Breast epithelium (tissue), 4 donors: ENCODE data around the gene TNFAIP8L3. TPM values are rescaled to one million over a fixed set of nuclear protein-coding genes. Genes with fewer than 3 reads are reported as not detected.

Experiments
- DNase-seq, 2 donors: peaks; one replicate each; pipeline ENCODE4 v3.0.0-alpha.2; 2019; ENCODE audit warnings: low spot score in 2 of 2
- H3K27ac ChIP-seq, 2 donors: fragments of 200-600 bp; sonication (generic) in 1 of 2; one replicate each; pipeline ENCODE4 v1.5.1; 2016 to 2019; ENCODE audit warnings: mild to moderate bottlenecking in 1 of 2
- H3K27me3 ChIP-seq, 2 donors: fragments of 200-600 bp; sonication (generic) in 1 of 2; one replicate each; pipeline versions ENCODE4 v1.5.1 to v1.6.0; 2017 to 2019; ENCODE audit warnings: control low read depth in 1 of 2, mild to moderate bottlenecking in 1 of 2
- H3K36me3 ChIP-seq: fragments of 200-600 bp; one replicate; pipeline ENCODE4 v1.5.1; 2019
- H3K4me1 ChIP-seq, 2 donors: fragments of 200-600 bp; sonication (generic); one replicate each; pipeline ENCODE4 v1.5.1; 2016 to 2019; ENCODE audit warnings: control low read depth in 1 of 2
- H3K4me3 ChIP-seq, 3 donors: fragments of 200-600 bp; sonication (generic); 1 replicate in 2 of 3; 2 replicates in 1 of 3; pipeline ENCODE4 v1.5.1; 2016 to 2019; ENCODE audit warnings: mild to moderate bottlenecking in 3 of 3, moderate library complexity in 2 of 3
- H3K9me3 ChIP-seq, 2 donors: fragments of 200-600 bp; sonication (generic) in 1 of 2; one replicate each; pipeline ENCODE4 v1.5.1; 2016 to 2019; ENCODE audit warnings: control low read depth in 1 of 2
- POLR2A ChIP-seq: fragments of 450-650 bp; IDR thresholded peaks from one replicate; pipeline ENCODE4 v1.6.1; 2016; ENCODE audit warnings: antibody characterized with exemption, mild to moderate bottlenecking, moderate library complexity
- POLR2AphosphoS5 ChIP-seq, 3 donors: sonication (generic); formaldehyde crosslinking; IDR thresholded peaks; one replicate each; pipeline ENCODE4 v1.6.1; 2017; ENCODE audit warnings: antibody characterized with exemption in 3 of 3
- intact Hi-C: fragments of 100-400 bp; cut with DNase I; formaldehyde crosslinking; loops from one replicate; pipeline ENCODE4 v1.15.1; 2023; ENCODE audit warnings: low total_unique reads
- total RNA-seq, 3 donors: library from RNA; depleted of rRNA; stranded (reverse); fragments of >200 nt; gene quantifications; one replicate each; pipeline ENCODE4 v1.1.0, GENCODE V29; 2016
- TF ChIP-seq, protein P1 (sequence below), 3 donors: fragments of 450-650 bp; IDR thresholded peaks; one replicate each; pipeline ENCODE4 v1.5.1; 2016 to 2017; ENCODE audit warnings: antibody characterized with exemption in 3 of 3, mild to moderate bottlenecking in 3 of 3, moderate library complexity in 3 of 3

Gene TNFAIP8L3
- total RNA-seq, 3 donors from 2014 or later: 2.5 to 4.3 (median 4.0) TPM

DNA sequence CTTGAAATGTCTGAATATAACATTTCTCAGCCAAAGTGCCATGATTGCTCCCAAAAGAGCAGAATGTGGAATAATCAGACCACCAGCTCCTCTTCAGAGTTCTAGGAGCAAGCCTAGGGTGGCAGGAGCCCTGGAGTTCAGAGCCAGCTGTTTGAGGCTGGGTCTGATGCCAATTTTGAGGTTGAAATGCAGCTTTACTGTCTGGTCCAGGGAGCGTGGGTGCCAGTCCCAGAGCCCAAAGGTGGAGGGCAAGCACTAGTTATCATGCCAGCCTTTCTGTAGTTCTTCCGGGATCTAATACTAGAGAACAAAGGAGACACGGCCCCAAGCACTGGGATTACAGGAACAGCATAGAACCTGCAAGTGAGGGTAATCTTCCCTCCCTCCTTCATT is 69.3 kb downstream of the TNFAIP8L3 start:
- TF ChIP-seq POLR2AphosphoS5 (IDR thresholded peaks at IDR 0.05) (no peak), POLR2A (no peak)
- TF ChIP-seq, protein P1, sequence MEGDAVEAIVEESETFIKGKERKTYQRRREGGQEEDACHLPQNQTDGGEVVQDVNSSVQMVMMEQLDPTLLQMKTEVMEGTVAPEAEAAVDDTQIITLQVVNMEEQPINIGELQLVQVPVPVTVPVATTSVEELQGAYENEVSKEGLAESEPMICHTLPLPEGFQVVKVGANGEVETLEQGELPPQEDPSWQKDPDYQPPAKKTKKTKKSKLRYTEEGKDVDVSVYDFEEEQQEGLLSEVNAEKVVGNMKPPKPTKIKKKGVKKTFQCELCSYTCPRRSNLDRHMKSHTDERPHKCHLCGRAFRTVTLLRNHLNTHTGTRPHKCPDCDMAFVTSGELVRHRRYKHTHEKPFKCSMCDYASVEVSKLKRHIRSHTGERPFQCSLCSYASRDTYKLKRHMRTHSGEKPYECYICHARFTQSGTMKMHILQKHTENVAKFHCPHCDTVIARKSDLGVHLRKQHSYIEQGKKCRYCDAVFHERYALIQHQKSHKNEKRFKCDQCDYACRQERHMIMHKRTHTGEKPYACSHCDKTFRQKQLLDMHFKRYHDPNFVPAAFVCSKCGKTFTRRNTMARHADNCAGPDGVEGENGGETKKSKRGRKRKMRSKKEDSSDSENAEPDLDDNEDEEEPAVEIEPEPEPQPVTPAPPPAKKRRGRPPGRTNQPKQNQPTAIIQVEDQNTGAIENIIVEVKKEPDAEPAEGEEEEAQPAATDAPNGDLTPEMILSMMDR (IDR thresholded peaks at IDR 0.05): no peak
- Histone ChIP-seq H3K4me3 (no peak overlapping the region), H3K4me1 (no peaks in the 10 kb centered on the region), H3K27me3 (no peaks in the 10 kb centered on the region), H3K27ac (no peak overlapping the region), H3K9me3 (no peaks in the 10 kb centered on the region), H3K36me3 (no peaks in the 10 kb centered on the region)
- DNase-seq: no peak
- intact Hi-C loops: no loop called here

DNA sequence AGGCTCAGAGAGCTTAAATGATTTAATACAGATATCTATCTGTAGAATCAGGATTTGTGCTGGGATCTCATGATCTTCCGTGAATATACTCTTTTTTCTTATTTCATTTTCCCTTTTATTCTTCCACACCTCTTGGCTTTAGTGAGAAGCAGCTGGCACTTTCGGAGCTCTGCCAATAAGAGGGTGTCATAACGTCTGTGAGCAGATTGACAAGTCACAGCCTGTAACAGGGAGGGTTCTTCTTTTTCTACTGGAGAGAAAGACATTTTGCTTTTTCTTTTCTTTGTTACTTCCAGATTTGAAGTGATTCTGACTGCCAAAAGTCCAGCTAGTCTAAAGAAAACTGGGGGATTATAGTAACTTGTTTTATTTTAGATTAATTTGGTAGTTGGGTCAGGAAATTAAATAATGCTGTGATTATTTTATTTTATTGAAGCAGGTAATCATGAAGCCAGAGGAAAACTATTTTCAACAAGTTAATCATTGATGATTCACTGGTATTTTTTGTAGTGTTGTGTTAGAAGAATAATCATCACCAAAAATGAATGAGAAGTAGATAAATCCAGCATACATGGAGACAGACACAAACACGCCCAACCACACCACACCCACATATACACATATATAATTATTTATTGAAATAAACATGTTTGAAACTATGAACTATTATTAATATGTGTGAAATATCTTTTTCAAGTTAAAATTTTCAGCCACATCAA is 69.8 kb downstream of the TNFAIP8L3 start:
- Histone ChIP-seq H3K36me3 (no peaks in the 10 kb centered on the region), H3K4me3 (no peak overlapping the region), H3K4me1 (no peaks in the 10 kb centered on the region), H3K9me3 (no peaks in the 10 kb centered on the region), H3K27ac (no peak overlapping the region), H3K27me3 (no peaks in the 10 kb centered on the region)
- no peak for DNase-seq
- intact Hi-C loops: no loop called here
- TF ChIP-seq POLR2AphosphoS5 (IDR thresholded peaks at IDR 0.05) (no peak), POLR2A (no peak)
- TF ChIP-seq, protein P1 (IDR thresholded peaks at IDR 0.05): no peak

DNA sequence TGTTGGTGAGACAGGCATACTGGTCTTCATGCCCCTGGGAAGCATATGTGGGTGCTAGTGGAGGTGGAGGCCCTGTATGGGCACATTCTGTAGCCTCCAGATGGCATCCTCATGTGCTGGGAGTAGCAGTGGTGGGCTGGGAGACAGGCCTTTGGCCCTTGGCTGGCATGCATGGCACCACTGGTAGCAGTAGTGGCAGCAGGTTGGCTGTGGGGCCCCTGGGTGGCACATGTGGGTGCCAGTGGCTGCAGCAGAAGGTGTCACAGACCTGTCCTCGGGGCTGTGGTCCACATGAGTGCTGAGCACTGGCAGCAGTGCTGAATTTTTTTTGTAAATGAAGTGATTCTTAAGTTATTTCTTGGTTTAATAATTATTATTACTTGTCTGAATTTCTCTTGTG is 71.2 kb downstream of the TNFAIP8L3 start:
- Histone ChIP-seq H3K4me3 (no peak overlapping the region), H3K27ac (no peak overlapping the region), H3K9me3 (no peaks in the 10 kb centered on the region), H3K4me1 (no peaks in the 10 kb centered on the region), H3K36me3 (no peaks in the 10 kb centered on the region), H3K27me3 (no peaks in the 10 kb centered on the region)
- no peak for DNase-seq
- intact Hi-C loops: no loop called here
- no peak for TF ChIP-seq POLR2A
- no peak for TF ChIP-seq POLR2AphosphoS5 (IDR thresholded peaks at IDR 0.05)
- TF ChIP-seq, protein P1 (IDR thresholded peaks at IDR 0.05): no peak

DNA sequence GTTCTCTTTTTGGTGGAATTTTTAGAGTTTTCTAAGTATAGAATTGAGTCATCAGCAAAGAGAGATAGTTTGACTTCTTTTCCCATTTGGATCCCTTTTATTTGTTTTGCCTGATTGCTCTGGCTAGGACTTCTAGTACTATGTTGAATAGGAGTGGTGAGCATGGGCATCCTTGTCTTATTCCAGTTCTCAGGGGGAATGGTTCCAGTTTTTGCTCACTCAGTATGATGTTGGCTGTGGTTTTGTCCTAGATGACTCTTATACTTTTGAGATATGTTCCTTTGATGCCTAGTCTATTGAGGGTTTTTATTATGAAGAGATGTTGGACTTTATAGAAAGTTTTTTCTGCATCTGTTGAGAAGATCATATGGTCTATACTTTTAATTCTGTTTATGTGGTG is 72.5 kb downstream of the TNFAIP8L3 start:
- no peaks in the 10 kb centered on the region for H3K36me3 ChIP-seq
- intact Hi-C loops: no loop called here
- no peak for TF ChIP-seq POLR2AphosphoS5 (IDR thresholded peaks at IDR 0.05)
- TF ChIP-seq, protein P1 (IDR thresholded peaks at IDR 0.05): no peak
- TF ChIP-seq POLR2A: no peak
- H3K27me3 ChIP-seq: no peaks in the 10 kb centered on the region
- no peak overlapping the region for H3K4me3 ChIP-seq
- no peak for DNase-seq
- H3K27ac ChIP-seq: no peak overlapping the region
- H3K4me1 ChIP-seq: no peaks in the 10 kb centered on the region
- H3K9me3 ChIP-seq: no peaks in the 10 kb centered on the region

DNA sequence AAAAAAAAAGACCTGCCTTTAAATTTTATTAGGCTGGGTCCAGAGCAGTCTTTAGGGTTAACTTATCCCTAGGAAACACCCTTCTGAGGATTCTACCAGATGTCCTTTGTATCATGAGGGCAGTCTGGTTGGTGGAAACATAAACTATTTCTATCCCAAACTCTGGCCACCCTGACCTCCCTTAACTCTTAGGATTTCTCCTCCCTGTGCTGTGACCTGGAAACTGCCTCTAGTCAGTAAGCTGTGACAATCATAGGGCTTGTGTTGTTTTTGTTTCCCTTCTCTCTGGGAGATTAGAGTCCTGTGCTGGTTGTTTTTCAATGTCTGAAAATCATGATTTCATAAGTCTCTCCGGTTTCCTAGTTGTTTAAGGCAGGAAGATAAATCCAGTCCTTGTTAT is 78.1 kb downstream of the TNFAIP8L3 start:
- Histone ChIP-seq H3K27me3 (no peaks in the 10 kb centered on the region), H3K27ac (no peak overlapping the region), H3K4me1 (no peaks in the 10 kb centered on the region), H3K4me3 (no peak overlapping the region), H3K36me3 (no peaks in the 10 kb centered on the region), H3K9me3 (no peaks in the 10 kb centered on the region)
- no peak for TF ChIP-seq POLR2AphosphoS5 (IDR thresholded peaks at IDR 0.05)
- no peak for TF ChIP-seq POLR2A
- TF ChIP-seq, protein P1 (IDR thresholded peaks at IDR 0.05): no peak
- no peak for DNase-seq
- intact Hi-C loops: loop anchor here (5.0 kb wide), 1 partner anchor 359 kb away; no protein-coding TSS in a partner anchor
